Measurements from ENCODE around the gene CNTNAP2. TPM values are rescaled to one million over a fixed set of nuclear protein-coding genes. Genes with fewer than 3 reads are reported as not detected.

Gene CNTNAP2
- total RNA-seq, 4 donors from 2014 or later, result 0.29 to 0.88 (median 0.33) TPM; not detected in 1

GRCh38 chr7:147944321-147944720 is 1827.7 kb downstream of the CNTNAP2 start:
- intact Hi-C loops (cut with DNase I), result no loop called here
- H3K4me3 ChIP-seq (replicated peaks in 1 of 3), result no peak overlapping the region
- DNase-seq, result no peak
- H3K27me3 ChIP-seq, result no peaks in the 10 kb centered on the region
- H3K9me3 ChIP-seq, result no peaks in the 10 kb centered on the region
- H3K4me1 ChIP-seq, result peaks cover 4 to 5% of the 10 kb centered on the region in 2 donors
- no peaks in the 10 kb centered on the region for H3K36me3 ChIP-seq
- no peak overlapping the region for H3K27ac ChIP-seq
- WGBS, 2 donors, result 88 to 91% methylated on average over 2 of the region's 2 CpGs
- no peak for TF ChIP-seq CTCF (IDR thresholded peaks at IDR 0.05)
- no peak for TF ChIP-seq POLR2A (IDR thresholded peaks at IDR 0.05)

- Histone ChIP-seq H3K36me3 (no peaks in the 10 kb centered on the region), H3K27ac (no peak overlapping the region), H3K4me1 (no peaks in the 10 kb centered on the region), H3K4me3 (replicated peaks in 1 of 3) (no peak overlapping the region), H3K9me3 (no peaks in the 10 kb centered on the region), H3K27me3 (no peaks in the 10 kb centered on the region)
- DNase-seq, result no peak
- TF ChIP-seq POLR2A (IDR thresholded peaks at IDR 0.05) (no peak), CTCF (IDR thresholded peaks at IDR 0.05) (no peak)
- 90 to 91% methylated on average over 6 of the region's 6 CpGs for WGBS, 2 donors
- intact Hi-C loops (cut with DNase I), result no loop called here
Observed at GRCh38 chr7:147952918-147953317, 1836.3 kb downstream of the CNTNAP2 start.

- no peaks in the 10 kb centered on the region for H3K27me3 ChIP-seq
- H3K27ac ChIP-seq, result no peak overlapping the region
- H3K4me1 ChIP-seq, result no peaks in the 10 kb centered on the region
- no peaks in the 10 kb centered on the region for H3K36me3 ChIP-seq
- H3K4me3 ChIP-seq (replicated peaks in 1 of 3), result no peak overlapping the region
- 87 to 90% methylated on average over 5 of the region's 5 CpGs for WGBS, 2 donors
- no peaks in the 10 kb centered on the region for H3K9me3 ChIP-seq
- TF ChIP-seq POLR2A (IDR thresholded peaks at IDR 0.05), result no peak
- TF ChIP-seq CTCF (IDR thresholded peaks at IDR 0.05), result no peak
- intact Hi-C loops (cut with DNase I), result no loop called here
- DNase-seq, result no peak
Observed at GRCh38 chr7:147968046-147968610, 1851.5 kb downstream of the CNTNAP2 start.

- intact Hi-C loops (cut with DNase I), result no loop called here
- no peak overlapping the region for H3K27ac ChIP-seq
Observed at GRCh38 chr7:147971606-147972110, 1855.1 kb downstream of the CNTNAP2 start.

More at GRCh38 chr7:147971606-147972110, 1855.1 kb downstream of the CNTNAP2 start:
- no peaks in the 10 kb centered on the region for H3K9me3 ChIP-seq
- no peak overlapping the region for H3K4me3 ChIP-seq (replicated peaks in 1 of 3)
- TF ChIP-seq CTCF (IDR thresholded peaks at IDR 0.05), result no peak
- TF ChIP-seq POLR2A (IDR thresholded peaks at IDR 0.05), result no peak
- WGBS, 2 donors, result 89 to 94% methylated on average over 2 of the region's 2 CpGs
- no peaks in the 10 kb centered on the region for H3K27me3 ChIP-seq
- no peaks in the 10 kb centered on the region for H3K36me3 ChIP-seq
- H3K4me1 ChIP-seq, result no peaks in the 10 kb centered on the region
- DNase-seq, result no peak
